Right renal cortex interstitium (tissue), 3 donors: ENCODE results near the gene PSG2. TPM values are rescaled to one million over a fixed set of nuclear protein-coding genes. Genes with fewer than 3 reads are reported as not detected.
"Not testable (repeated sequence)": the region's sequence is repeated elsewhere in the genome, so short reads cannot be mapped to it uniquely, and the experiment has no call there.

Experiments used
- DNase-seq, 3 donors: peaks; one replicate each; pipeline ENCODE4 v3.0.0-alpha.2; 2013; ENCODE audit warnings: low read depth in 3 of 3, low spot score in 2 of 3
- polyA plus RNA-seq, 3 donors: library from polyadenylated mRNA; unstranded; fragments of 120-200 nt; gene quantifications; one replicate each; pipeline ENCODE4 v1.2.1, GENCODE V29; 2013; ENCODE audit not compliant: insufficient read length in 3 of 3

Gene PSG2
- polyA plus RNA-seq, result not detected

GRCh38 chr19:43082601-43083000 lies at the start of gene PSG2:
PSG2 (minus strand) TSS chr19:43082701; CDS start chr19:43082569, 132 bp downstream.
- DNase-seq, result not testable (repeated sequence)

DNA sequence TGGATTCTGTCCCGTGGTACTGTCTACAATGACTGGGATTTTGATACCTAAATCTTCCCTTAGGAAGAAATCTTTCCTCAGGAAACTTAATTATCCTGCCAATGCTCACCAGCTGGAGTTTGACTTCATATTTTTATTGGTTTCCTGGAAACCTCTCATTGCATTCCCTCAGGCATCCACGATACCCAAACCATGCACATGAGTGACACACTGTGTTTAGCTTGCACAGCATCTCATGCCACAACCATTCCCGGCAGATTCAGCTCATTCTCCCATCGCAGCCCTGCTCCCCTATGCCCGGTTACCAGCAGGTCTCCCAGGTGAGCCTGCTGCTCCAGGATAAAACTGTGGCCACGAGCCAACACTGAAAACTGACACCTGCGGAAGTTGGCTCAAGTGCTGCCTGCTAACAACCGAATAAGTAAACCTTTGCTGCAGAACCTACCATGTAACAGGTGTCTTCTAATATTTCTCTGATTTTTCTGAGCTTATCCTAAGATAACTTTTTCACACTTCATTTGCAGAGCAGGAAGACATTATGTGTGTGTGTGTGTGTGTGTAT lies 48.9 kb upstream of the PSG2 start:
- not testable (repeated sequence) for DNase-seq

GRCh38 chr19:43129197-43129596 lies 46.7 kb upstream of the PSG2 start:
- DNase-seq, result not testable (repeated sequence)

DNA sequence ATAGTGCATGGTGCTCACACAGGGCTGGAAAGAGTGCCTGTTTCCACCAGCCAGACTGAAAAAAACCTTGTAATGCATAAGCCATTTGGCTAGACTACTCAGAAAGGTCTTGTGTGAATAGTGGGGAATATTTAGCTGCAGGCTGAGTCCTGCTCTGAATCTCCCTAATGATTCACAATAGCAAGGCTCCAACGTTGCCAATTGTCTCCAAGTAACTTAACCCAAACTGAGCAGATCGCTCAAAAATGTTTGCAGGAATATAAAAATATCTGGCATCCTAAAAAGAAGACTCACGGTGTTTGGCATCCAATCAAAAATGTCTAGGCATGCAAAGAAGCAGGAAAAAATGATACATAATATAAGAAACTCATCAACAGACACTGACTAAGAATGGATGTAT lies 44.8 kb upstream of the PSG2 start:
- DNase-seq, result not testable (repeated sequence)

DNA sequence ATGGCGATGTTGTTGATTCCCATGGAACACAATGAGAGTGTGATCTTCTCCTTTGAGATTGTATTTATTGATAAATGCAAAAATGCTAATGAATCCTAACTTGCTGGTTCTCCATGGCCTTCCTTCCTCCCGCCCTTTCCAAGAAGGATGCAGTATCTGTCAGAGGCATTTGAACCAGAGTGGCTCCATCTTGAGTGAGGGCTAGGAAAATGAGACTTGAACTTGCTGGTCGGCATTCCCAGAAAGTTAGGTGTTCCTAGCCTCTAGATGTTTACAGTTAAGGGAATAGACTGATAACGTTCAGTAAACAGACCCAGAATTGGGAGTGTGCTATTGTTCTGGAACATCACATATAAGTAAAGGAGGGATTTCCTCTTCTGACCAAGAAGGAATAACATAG lies 44.2 kb upstream of the PSG2 start:
- DNase-seq, result no peak

- DNase-seq, result no peak
These were observed 41.9 kb upstream of the PSG2 start for GRCh38 chr19:43124360-43124759.

- not testable (repeated sequence) for DNase-seq
These were observed 38.0 kb upstream of the PSG2 start for GRCh38 chr19:43120433-43121026.

- DNase-seq, result not testable (repeated sequence)
These were observed 37.0 kb upstream of the PSG2 start for GRCh38 chr19:43119526-43119925.

DNA sequence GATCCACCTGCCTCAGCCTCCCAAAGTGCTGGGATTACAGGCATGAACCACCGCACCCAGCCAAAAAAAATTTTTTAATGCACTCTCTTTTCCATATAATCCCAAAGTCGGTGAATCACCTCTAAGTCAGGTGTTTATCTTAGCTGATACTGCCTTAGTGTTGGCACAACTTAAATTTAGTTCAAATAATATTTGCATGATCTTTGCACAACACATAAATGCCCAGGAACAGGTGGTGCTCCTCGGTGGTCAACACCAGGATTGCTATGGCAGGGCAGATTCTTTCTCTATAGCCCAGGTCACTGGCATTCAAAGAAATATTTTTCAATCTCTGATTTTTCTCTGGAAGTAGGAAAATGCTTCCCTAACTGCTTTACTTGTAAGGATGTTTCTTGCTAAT lies 33.9 kb upstream of the PSG2 start:
- DNase-seq, result not testable (repeated sequence)

DNA sequence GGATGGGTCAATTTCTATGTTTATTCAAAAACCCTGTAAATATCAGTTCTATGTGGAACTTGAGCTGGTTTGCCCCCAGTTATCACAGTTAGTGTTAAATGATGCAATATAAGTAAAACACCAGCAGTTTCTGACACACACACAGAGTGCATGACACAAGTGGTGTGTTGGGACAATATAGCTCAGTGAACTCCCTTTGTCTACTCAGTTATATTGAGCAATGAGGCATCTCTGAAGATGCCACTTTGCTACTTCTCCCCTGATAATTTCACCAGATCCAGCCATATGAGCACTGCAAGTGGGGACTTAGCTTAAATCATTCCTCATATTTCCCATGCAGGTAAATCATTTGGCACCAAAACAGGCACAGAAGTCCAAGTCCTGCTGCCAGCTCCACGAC lies 33.0 kb upstream of the PSG2 start:
- DNase-seq, result not testable (repeated sequence)

DNA sequence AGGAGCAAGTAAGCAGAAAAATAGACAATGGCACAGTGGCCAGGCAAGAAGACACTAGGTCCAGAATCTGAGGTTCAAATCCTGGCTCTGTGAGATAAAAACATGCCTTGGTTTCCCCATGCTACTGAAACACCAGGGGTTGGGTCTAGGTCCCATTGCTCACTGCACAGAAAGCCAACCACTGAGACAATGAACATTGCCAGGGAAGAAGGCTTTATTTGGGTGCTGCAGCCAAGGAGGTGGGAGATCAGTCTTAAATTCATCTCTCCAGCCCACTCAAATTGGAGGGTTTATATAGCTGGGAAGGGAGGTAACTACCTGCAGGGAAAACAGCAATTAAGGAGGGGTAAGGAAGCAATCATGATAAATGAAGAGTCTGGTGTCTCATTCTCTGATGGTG lies 32.6 kb upstream of the PSG2 start:
- DNase-seq, result not testable (repeated sequence)

GRCh38 chr19:43114626-43115025 lies 32.1 kb upstream of the PSG2 start:
- not testable (repeated sequence) for DNase-seq

- not testable (repeated sequence) for DNase-seq
These were observed 24.9 kb upstream of the PSG2 start for GRCh38 chr19:43107401-43107800.

DNA sequence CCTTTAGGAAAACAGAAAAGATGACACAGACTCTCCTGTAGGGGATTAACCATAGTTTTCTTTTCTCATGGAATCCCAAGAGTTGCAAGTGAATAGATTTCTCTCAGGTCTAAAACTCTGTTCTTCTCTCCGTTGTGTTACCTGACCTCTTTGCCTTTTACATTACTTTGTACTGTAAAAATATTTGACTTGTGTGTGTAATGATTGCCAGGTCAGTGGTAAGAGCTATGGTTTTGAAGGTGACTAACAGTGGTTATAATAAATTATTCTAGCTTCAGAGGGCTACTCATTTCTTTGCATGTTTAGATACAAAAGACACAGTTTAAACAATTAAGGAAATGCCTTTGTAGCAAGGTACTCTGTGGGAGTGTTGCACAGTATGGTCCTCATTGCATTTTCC lies 23.0 kb upstream of the PSG2 start:
- no peak for DNase-seq

GRCh38 chr19:43104215-43104850 lies 21.8 kb upstream of the PSG2 start:
- not testable (repeated sequence) for DNase-seq

GRCh38 chr19:43101950-43102349 lies 19.4 kb upstream of the PSG2 start:
- no peak for DNase-seq

GRCh38 chr19:43098416-43098815 lies 15.9 kb upstream of the PSG2 start:
- not testable (repeated sequence) for DNase-seq

- not testable (repeated sequence) for DNase-seq
These were observed 5.3 kb upstream of the PSG2 start for GRCh38 chr19:43087702-43088340.

DNA sequence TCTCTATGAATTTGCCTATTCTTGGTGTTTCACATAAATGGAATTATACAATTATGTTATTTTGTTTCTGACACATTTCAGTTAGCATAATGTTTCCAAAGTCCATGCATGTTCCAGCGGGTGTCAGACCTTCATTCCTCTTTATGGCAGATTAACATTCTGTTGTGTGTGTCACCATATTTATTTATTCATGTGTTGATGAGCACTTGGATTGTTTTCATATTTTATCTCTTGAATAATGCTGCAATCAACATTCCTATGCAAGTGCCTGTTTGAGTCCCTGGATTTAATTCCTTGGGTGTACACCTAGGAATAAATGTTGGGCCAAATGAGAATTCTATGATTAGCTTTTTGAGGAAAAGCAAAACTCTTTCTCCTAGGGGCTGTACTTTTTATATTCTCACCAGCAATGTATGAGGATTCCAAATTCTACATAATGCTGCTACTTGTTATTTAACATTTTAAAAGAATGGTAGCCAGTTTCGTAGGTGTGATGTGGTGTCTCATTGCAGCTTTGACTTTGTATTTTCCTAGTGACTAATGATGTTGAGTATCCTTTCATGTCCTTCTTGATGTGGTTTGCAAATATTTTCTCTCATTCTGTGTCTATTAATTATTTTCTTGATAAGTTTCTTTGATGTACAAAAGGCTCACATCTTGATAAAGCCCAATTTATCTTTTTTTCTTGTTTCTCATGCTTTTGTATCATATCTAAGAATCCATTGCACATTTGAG lies 3.5 kb upstream of the PSG2 start:
- DNase-seq, result not testable (repeated sequence)

DNA sequence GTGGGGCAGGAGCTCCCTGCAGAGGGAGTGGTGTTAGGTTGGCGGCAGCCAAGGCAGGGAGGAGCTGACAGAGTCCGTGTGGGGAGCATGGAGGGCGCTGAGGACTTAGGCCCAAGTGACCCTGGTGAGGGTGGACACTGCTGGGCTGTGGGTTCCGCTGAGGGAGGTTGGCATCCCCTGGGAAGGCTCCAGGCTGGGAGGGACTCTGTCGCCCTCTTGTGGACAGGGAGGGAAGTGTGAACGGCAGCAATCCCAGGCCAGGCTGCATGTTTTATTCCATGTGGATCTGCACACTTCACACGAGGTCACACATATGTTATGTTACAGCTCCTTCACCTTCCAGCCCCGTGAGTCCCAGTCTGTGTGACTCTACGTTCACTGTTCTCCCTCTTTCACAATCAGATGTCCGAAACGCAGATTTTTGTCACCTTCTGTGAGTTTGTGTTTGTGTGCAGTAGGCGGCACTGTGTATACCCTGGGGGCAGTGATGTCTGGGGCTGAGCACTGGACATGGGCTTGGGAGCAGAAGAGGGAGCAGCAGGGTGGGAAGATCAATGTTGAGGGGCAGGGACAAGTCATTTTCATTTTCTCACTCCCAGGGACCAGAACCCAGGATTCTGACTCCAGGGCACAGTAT lies 1.8 kb upstream of the PSG2 start:
- not testable (repeated sequence) for DNase-seq
